Transverse colon (tissue), 4 donors: ENCODE measurements around the gene ZNF213. TPM values are rescaled to one million over a fixed set of nuclear protein-coding genes. Genes with fewer than 3 reads are reported as not detected.

Experiments used
- DNase-seq: peaks from one replicate; pipeline ENCODE4 v3.0.0-alpha.2; 2019
- H3K27ac ChIP-seq, 4 donors: fragments of 200-600 bp; sonication (generic); 2 replicates each; pipeline ENCODE4 v1.5.1; 2016 to 2018; ENCODE audit warnings: inconsistent platforms in 4 of 4
- H3K27me3 ChIP-seq: fragments of 200-600 bp; sonication (generic); 2 replicates; pipeline ENCODE4 v1.5.1; 2017; ENCODE audit warnings: inconsistent platforms
- H3K36me3 ChIP-seq, 4 donors: fragments of 200-600 bp; sonication (generic); 2 replicates each; pipeline ENCODE4 v1.5.1; 2017 to 2019; ENCODE audit warnings: inconsistent platforms in 4 of 4
- H3K4me1 ChIP-seq, 4 donors: fragments of 200-600 bp; sonication (generic); 2 replicates each; pipeline ENCODE4 v1.5.1; 2017 to 2020; ENCODE audit warnings: inconsistent platforms in 4 of 4
- H3K4me3 ChIP-seq, 4 donors: fragments of 200-600 bp; sonication (generic); 1 replicate in 1 of 4; 2 replicates in 3 of 4; pipeline versions ENCODE4 v1.5.1 to v1.6.1; 2017 to 2019; ENCODE audit warnings: inconsistent platforms in 4 of 4
- H3K9me3 ChIP-seq, 2 donors: fragments of 200-600 bp; sonication (generic); 2 replicates each; pipeline ENCODE4 v1.5.1; 2017 to 2019; ENCODE audit warnings: inconsistent platforms in 2 of 2
- EP300 ChIP-seq: sonication (generic); formaldehyde crosslinking; IDR thresholded peaks from one replicate; pipeline ENCODE4 v1.6.1; 2017; ENCODE audit warnings: antibody characterized with exemption, low read depth
- POLR2A ChIP-seq: fragments of 450-650 bp; IDR thresholded peaks from one replicate; pipeline ENCODE4 v1.6.1; 2016; ENCODE audit warnings: antibody characterized with exemption, mild to moderate bottlenecking, moderate library complexity
- POLR2AphosphoS5 ChIP-seq, 3 donors: sonication (generic); formaldehyde crosslinking; IDR thresholded peaks; one replicate each; pipeline ENCODE4 v1.6.1; 2016; ENCODE audit warnings: antibody characterized with exemption in 3 of 3
- WGBS, 2 donors: methylation state at CpG; one replicate each; pipeline ENCODE4 v1.1.5; 2018; ENCODE audit warnings: low coverage in 1 of 2; 5-methylcytosine and 5-hydroxymethylcytosine counted together
- in situ Hi-C, 4 donors: fragments of 200-750 bp; cut with MboI; loops; one replicate each; pipeline versions ENCODE4 v1.15.0 to v1.15.1; 2017; ENCODE audit warnings: low sequenced_read_pairs in 3 of 4, low pct_ligation_motif_present in 1 of 4, low pct_unique_long_range_greater_than_20kb in 1 of 4
- intact Hi-C: fragments of 100-400 bp; cut with DNase I; formaldehyde crosslinking; loops from one replicate; pipeline ENCODE4 v1.15.1; 2023; ENCODE audit warnings: low total_unique reads
- total RNA-seq, 4 donors: library from RNA; depleted of rRNA; stranded (reverse); fragments of >200 nt; gene quantifications; one replicate each; pipeline ENCODE4 v1.1.0, GENCODE V29; 2016
- TF ChIP-seq, protein P1 (sequence below), 5 experiments: fragments of 200-600 bp in 3 of 5; fragments of 450-650 bp in 2 of 5; sonication (generic) in 3 of 5; IDR thresholded peaks; 1 replicate in 2 of 5; 2 replicates in 3 of 5; pipeline ENCODE4 v1.5.1; 2016 to 2017; ENCODE audit warnings: antibody characterized with exemption in 5 of 5, inconsistent platforms in 3 of 5, mild to moderate bottlenecking in 2 of 5, moderate library complexity in 1 of 5

The ZNF213 gene
- total RNA-seq, 4 donors from 2014 or later: 12.1 to 64.3 (median 16.1) TPM

DNA sequence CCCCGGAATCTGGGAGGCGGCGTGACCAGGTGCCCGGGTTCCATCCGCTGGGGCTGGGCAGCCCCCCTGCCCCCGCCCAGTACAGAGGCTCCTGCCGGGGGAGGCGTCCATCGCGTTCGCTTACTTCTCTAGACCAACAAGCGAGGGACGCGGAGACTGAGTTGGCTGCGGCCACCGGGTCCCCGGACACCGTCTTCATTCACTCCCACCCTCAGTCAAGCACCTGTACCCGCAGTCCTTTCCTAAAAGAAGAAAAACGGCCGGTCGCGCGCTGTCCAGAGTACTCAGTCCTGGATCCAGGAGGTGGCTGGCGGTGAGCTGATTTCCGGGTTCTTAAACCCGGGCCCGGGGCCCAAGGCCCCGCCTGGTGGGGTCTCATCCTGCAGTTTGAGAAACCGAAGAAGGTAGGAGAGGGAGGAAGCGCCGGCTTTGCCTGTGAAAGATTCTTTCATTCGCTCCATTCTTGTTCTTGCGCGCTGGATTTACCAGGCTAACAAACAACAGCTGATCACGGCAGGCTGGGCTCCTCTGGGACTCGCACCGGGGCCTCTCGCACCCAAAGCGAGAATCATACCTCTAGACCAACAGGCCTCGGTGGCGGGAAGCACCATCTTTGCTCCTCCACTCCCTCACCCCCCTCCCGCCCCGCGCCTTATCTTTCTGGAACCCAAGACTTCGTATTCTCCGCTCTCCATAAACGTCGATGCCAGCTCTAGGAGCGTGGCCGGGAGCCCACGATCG is 35.8 kb downstream of the ZNF213 start:
- H3K27ac ChIP-seq: no peak overlapping the region
- H3K36me3 ChIP-seq: no peaks in the 10 kb centered on the region
- no peak for TF ChIP-seq EP300
- TF ChIP-seq, protein P1, sequence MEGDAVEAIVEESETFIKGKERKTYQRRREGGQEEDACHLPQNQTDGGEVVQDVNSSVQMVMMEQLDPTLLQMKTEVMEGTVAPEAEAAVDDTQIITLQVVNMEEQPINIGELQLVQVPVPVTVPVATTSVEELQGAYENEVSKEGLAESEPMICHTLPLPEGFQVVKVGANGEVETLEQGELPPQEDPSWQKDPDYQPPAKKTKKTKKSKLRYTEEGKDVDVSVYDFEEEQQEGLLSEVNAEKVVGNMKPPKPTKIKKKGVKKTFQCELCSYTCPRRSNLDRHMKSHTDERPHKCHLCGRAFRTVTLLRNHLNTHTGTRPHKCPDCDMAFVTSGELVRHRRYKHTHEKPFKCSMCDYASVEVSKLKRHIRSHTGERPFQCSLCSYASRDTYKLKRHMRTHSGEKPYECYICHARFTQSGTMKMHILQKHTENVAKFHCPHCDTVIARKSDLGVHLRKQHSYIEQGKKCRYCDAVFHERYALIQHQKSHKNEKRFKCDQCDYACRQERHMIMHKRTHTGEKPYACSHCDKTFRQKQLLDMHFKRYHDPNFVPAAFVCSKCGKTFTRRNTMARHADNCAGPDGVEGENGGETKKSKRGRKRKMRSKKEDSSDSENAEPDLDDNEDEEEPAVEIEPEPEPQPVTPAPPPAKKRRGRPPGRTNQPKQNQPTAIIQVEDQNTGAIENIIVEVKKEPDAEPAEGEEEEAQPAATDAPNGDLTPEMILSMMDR (IDR thresholded peaks at IDR 0.05): no peak
- TF ChIP-seq POLR2A: no peak
- TF ChIP-seq POLR2AphosphoS5 (IDR thresholded peaks at IDR 0.05): no peak
- peaks cover 8 to 33% (median 22%) of the 10 kb centered on the region in 4 donors for H3K4me1 ChIP-seq
- intact Hi-C loops (no loop called here), in situ Hi-C loops (no loop called here)
- peak overlapping the region in 1 of 4 donors; percentile 29 for H3K4me3 ChIP-seq
- 3 to 6% methylated on average over 8 to 53 of the region's 53 CpGs for WGBS, 2 donors
- H3K27me3 ChIP-seq: peaks cover 80% of the 10 kb centered on the region
- H3K9me3 ChIP-seq: no peaks in the 10 kb centered on the region
- DNase-seq: no peak

DNA sequence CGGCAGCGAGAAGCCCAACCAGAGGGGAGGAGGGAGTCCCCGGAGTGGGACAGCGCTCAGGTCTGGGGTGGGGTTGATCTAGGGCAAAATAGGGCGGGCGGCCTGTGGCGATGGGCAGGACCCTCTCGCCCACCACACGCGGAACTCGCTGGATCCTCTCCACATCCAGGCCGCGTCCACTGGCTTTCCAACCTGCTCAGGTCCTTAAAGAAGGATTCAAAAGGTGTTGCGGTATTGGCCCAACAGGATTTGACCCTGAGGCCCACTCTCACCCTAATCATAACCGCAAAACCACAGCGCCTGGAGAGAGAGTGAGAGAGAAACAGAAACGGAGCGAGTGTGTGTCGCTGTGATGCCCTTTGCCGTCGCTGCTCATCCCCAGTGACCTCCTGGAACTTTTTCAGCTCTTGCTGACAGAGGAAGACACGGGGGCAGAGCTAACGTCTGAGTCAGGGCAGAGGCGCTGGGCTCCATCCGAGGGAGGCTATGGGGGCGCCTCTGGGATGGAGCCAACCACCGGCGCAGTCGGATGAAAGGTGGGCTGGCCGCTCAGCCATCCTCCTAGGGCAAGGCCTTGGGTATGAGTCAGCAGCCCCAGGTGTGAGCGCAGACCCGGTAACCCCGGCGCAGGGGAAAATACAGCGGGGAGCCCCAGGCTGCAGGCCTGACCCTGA is 36.5 kb downstream of the ZNF213 start:
- no peak for DNase-seq
- Histone ChIP-seq H3K36me3 (no peaks in the 10 kb centered on the region), H3K4me3 (peak overlapping the region in 1 of 4 donors; percentile 29), H3K27me3 (peaks cover 88% of the 10 kb centered on the region), H3K9me3 (no peaks in the 10 kb centered on the region), H3K4me1 (peaks cover 8 to 29% (median 21%) of the 10 kb centered on the region in 4 donors), H3K27ac (no peak overlapping the region)
- intact Hi-C loops (no loop called here), in situ Hi-C loops (no loop called here)
- 8% methylated on average over 33 of the region's 35 CpGs; no CpG with 5 or more reads in 1 of the 2 donors for WGBS, 2 donors
- TF ChIP-seq EP300: no peak
- TF ChIP-seq, protein P1 (IDR thresholded peaks at IDR 0.05): no peak
- no peak for TF ChIP-seq POLR2A
- no peak for TF ChIP-seq POLR2AphosphoS5 (IDR thresholded peaks at IDR 0.05)

DNA sequence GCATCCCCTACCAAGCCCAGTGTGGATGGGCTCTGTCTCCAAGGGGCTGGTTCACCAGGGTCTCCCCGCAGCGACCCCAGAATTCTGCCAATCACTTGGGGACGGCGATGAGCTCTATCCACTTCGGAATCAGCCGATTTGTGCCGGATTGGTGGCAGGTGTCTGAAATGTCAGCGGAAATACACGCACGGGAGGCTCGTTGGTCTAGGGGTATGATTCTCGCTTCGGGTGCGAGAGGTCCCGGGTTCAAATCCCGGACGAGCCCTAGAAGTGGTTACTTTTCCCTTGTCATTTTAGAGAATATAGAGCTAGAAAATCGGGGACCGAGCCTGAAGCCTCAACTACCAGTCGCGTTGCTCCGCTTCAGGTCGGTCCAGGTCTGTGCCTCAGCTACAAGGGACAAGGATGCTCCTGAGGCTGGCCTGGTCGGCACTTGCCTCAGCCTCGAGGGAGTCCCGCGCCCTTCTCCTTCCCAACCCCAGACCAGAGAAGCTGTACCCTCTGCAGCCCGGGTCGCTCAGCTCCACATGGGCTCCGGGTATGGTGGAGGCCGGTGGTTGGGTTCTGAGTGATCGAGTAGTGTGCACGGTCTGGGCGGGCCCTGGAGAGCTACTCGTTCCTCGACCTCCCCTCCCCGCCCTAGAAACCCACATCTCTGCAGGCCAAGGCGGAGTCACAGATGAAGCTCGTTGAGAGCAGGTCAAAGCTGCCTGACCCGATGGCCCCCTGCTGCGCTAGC is 37.2 kb downstream of the ZNF213 start:
- H3K36me3 ChIP-seq: no peaks in the 10 kb centered on the region
- no peaks in the 10 kb centered on the region for H3K9me3 ChIP-seq
- H3K4me1 ChIP-seq: peaks cover 8 to 29% (median 21%) of the 10 kb centered on the region in 4 donors
- in situ Hi-C loops: no loop called here
- no peak for TF ChIP-seq EP300
- TF ChIP-seq, protein P1 (IDR thresholded peaks at IDR 0.05): no peak
- no peak for TF ChIP-seq POLR2AphosphoS5 (IDR thresholded peaks at IDR 0.05)
- no peak for TF ChIP-seq POLR2A
- H3K27ac ChIP-seq: no peak overlapping the region
- no peak for DNase-seq
- intact Hi-C loops: no loop called here
- peaks cover 95% of the 10 kb centered on the region for H3K27me3 ChIP-seq
- no peak overlapping the region for H3K4me3 ChIP-seq
- WGBS, 2 donors: 23% methylated on average over 37 of the region's 41 CpGs; no CpG with 5 or more reads in 1 of the 2 donors
